Smooth muscle cell (in vitro differentiated cells): ENCODE data around the gene USP6NL. TPM values are rescaled to one million over a fixed set of nuclear protein-coding genes. Genes with fewer than 3 reads are reported as not detected.

Experiments
- DNase-seq: peaks from one replicate; lab custom pipeline; 2025; ENCODE audit not compliant: unreplicated experiment; lab: John Stamatoyannopoulos, UW
- H2AFZ ChIP-seq: fragments of 200-600 bp; sonication (generic); 2 replicates; pipeline ENCODE4 v1.6.0; 2016; ENCODE audit warnings: antibody characterized with exemption, low read depth, mild to moderate bottlenecking
- H3F3A ChIP-seq: fragments of 200-600 bp; sonication (generic); 2 replicates; pipeline ENCODE4 v1.6.0; 2017; ENCODE audit warnings: antibody characterized with exemption, low read depth
- H3K27ac ChIP-seq: fragments of 200-600 bp; sonication (generic); 2 replicates; pipeline ENCODE4 v1.5.1; 2016; ENCODE audit warnings: low read depth, mild to moderate bottlenecking
- H3K27me3 ChIP-seq: fragments of 200-600 bp; sonication (generic); 2 replicates; pipeline ENCODE4 v1.6.1; 2016; ENCODE audit warnings: low read depth, mild to moderate bottlenecking
- H3K36me3 ChIP-seq: fragments of 200-600 bp; sonication (generic); 2 replicates; pipeline ENCODE4 v1.5.1; 2016; ENCODE audit warnings: low read depth
- H3K4me1 ChIP-seq: fragments of 200-600 bp; sonication (generic); 2 replicates; pipeline ENCODE4 v1.5.1; 2016; ENCODE audit warnings: low read depth
- H3K4me2 ChIP-seq: fragments of 200-600 bp; sonication (generic); 2 replicates; pipeline ENCODE4 v1.6.0; 2016; ENCODE audit warnings: mild to moderate bottlenecking
- H3K4me3 ChIP-seq: fragments of 200-600 bp; sonication (generic); 2 replicates; pipeline ENCODE4 v1.5.1; 2016; ENCODE audit warnings: mild to moderate bottlenecking
- H3K79me2 ChIP-seq: fragments of 200-600 bp; sonication (generic); 2 replicates; pipeline ENCODE4 v1.6.0; 2016; ENCODE audit warnings: low read depth, mild to moderate bottlenecking
- H3K9ac ChIP-seq: fragments of 200-600 bp; sonication (generic); 2 replicates; pipeline ENCODE4 v1.6.0; 2016; ENCODE audit warnings: low read depth
- H3K9me3 ChIP-seq: fragments of 200-600 bp; sonication (generic); replicated peaks from 2 replicates; pipeline ENCODE4 v1.5.1; 2016; ENCODE audit warnings: low read depth
- H4K20me1 ChIP-seq: fragments of 200-600 bp; sonication (generic); 2 replicates; pipeline ENCODE4 v1.6.0; 2016; ENCODE audit warnings: low read depth
- WGBS: methylation state at CpG from one replicate; pipeline ENCODE4 v1.1.7; 2016; ENCODE audit warnings: low lambda C conversion rate; 5-methylcytosine and 5-hydroxymethylcytosine counted together
- polyA plus RNA-seq: library from polyadenylated mRNA; unstranded; fragments of >200 nt; fragmentation: Nextera tagmentation; extraction: Ambion mirVana; gene quantifications from 2 replicates; pipeline ENCODE4 v1.2.1, GENCODE V29; 2016
- total RNA-seq: library from RNA; depleted of rRNA; stranded (reverse); fragments of >200 nt; gene quantifications from 2 replicates; pipeline ENCODE4 v1.2.3, GENCODE V29; 2014
- TF ChIP-seq, protein P1 (sequence below): fragments of 200-600 bp; sonication (generic); IDR thresholded peaks from 2 replicates; pipeline ENCODE4 v1.5.1; 2017; ENCODE audit warnings: borderline replicate concordance, mild to moderate bottlenecking, antibody characterized with exemption; ENCODE audit not compliant: insufficient read depth, poor library complexity, severe bottlenecking

The USP6NL gene
- total and polyA plus RNA-seq, 2 experiments from 2014 or later, result 12.0 to 32.8 TPM

DNA sequence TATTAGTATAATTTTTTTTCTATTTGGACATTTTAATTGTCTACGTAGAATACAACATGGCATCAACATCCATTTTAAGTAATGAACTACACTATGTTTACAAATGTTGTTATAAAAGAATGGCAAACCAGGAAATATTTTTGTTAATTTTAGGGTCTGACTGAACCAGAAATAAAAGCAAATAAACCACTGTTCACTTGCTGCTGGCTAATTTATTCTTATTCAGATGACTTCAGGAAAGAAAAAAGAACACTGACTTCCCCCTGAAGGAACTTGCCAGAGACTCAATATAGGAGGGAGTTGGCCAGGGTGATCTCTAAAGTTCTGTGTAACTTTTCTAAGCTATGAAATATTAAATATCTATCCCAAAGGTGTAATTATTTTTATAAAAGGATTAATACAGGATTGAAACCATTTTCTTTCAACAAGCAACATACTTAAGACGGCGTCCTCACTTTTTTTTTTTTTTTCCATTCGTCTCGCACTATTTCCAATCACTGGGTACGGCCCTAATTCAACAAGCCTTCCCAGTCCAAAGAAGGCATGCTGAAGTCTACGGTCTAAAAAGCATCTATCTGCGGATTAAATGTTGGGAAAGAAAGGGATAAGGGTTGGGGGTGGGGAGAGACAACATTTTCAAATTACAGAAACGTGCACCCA lies 1.2 kb downstream of the USP6NL start:
- 9% methylated on average over 9 of the region's 9 CpGs for WGBS
- H3K79me2 ChIP-seq, result peaks cover 52% of the 10 kb centered on the region

DNA sequence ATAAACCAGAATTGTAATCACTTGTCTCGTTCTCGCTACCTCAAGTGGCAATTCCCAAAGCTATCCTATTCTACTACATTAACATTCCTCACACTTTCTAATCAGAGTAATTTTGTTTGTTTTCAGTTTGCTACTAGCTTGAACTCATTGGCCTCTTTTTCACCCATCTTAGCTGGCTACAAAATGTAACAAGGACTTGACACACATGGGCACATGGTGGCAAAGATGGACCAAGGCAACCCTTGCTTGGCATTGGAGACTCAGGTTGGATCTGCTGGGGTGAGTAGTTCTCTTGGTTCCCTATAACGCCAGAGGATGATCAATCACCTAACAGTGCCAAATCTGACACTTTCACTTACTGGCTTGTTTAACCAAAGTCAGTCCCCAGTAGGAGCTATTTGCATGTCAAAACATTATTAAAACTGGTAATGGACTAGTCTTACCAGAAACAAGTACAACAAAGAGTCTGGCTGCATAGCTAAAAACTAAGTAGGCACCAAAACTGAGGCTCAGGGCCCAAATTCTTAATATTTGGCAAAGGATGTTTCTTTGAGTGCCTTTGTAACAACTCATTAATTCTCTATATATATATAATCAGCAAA lies 1.9 kb downstream of the USP6NL start:
- Histone ChIP-seq H4K20me1 (peaks cover 55% of the 10 kb centered on the region), H3K27me3 (no peaks in the 10 kb centered on the region), H3K4me2 (peak overlapping the region; percentile 95), H3K4me1 (peaks cover 19% of the 10 kb centered on the region), H2AFZ (no peak overlapping the region), H3K79me2 (peaks cover 59% of the 10 kb centered on the region), H3K27ac (peak overlapping the region; percentile 68), H3F3A (peaks cover 28% of the 10 kb centered on the region), H3K9me3 (no peaks in the 10 kb centered on the region), H3K4me3 (peak overlapping the region; percentile 89), H3K36me3 (no peaks in the 10 kb centered on the region), H3K9ac (peak overlapping the region; percentile 19)
- TF ChIP-seq, protein P1, sequence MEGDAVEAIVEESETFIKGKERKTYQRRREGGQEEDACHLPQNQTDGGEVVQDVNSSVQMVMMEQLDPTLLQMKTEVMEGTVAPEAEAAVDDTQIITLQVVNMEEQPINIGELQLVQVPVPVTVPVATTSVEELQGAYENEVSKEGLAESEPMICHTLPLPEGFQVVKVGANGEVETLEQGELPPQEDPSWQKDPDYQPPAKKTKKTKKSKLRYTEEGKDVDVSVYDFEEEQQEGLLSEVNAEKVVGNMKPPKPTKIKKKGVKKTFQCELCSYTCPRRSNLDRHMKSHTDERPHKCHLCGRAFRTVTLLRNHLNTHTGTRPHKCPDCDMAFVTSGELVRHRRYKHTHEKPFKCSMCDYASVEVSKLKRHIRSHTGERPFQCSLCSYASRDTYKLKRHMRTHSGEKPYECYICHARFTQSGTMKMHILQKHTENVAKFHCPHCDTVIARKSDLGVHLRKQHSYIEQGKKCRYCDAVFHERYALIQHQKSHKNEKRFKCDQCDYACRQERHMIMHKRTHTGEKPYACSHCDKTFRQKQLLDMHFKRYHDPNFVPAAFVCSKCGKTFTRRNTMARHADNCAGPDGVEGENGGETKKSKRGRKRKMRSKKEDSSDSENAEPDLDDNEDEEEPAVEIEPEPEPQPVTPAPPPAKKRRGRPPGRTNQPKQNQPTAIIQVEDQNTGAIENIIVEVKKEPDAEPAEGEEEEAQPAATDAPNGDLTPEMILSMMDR, result no peak
- DNase-seq, result no peak
- 76% methylated on average over 3 of the region's 3 CpGs for whole genome bisulfite sequencing

More for the DNA sequence above, 1.2 kb downstream of the USP6NL start:
- peaks cover 28% of the 10 kb centered on the region for H3F3A ChIP-seq
- TF ChIP-seq, protein P1, result no peak
- H3K4me1 ChIP-seq, result peaks cover 19% of the 10 kb centered on the region
- H3K27me3 ChIP-seq, result no peaks in the 10 kb centered on the region
- peak overlapping the region; percentile 95 for H3K4me2 ChIP-seq
- peak overlapping the region; percentile 89 for H3K4me3 ChIP-seq
- DNase-seq, result no peak
- H3K9ac ChIP-seq, result peak overlapping the region; percentile 93
- no peaks in the 10 kb centered on the region for H3K36me3 ChIP-seq
- peak overlapping the region; percentile 68 for H3K27ac ChIP-seq
- peaks cover 49% of the 10 kb centered on the region for H4K20me1 ChIP-seq
- no peaks in the 10 kb centered on the region for H3K9me3 ChIP-seq
- peak overlapping the region; percentile 87 for H2AFZ ChIP-seq

DNA sequence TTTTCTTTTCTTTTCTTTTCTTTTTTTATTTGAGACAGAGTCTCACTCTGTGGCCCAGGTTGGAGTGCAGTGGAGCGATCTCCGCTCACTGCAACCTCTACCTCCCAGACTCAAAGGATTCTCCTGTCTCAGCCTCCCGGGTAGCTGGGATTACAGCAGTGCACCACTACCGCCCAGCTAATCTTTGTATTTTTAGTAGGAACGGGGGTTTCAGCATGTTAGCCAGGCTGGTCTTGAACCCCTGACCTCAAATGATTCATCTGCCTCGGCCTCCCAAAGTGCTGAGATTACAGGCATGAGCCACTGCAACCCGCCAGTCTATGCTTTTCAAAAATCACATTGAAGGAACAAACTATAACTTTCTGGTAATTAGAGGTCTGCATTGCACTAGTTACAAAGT lies 2.4 kb downstream of the USP6NL start:
- H3K4me2 ChIP-seq, result peak overlapping the region; percentile 95
- WGBS, result 79% methylated on average over 7 of the region's 7 CpGs

More for the DNA sequence above, 2.4 kb downstream of the USP6NL start:
- TF ChIP-seq, protein P1, result no peak
- no peak overlapping the region for H2AFZ ChIP-seq
- H3K9ac ChIP-seq, result no peak overlapping the region
- H3K4me3 ChIP-seq, result peak overlapping the region; percentile 89
- H3K79me2 ChIP-seq, result peaks cover 64% of the 10 kb centered on the region
- no peaks in the 10 kb centered on the region for H3K27me3 ChIP-seq
- no peaks in the 10 kb centered on the region for H3K36me3 ChIP-seq
- peak overlapping the region; percentile 68 for H3K27ac ChIP-seq
- H3K4me1 ChIP-seq, result peaks cover 21% of the 10 kb centered on the region
- DNase-seq, result no peak
- peaks cover 60% of the 10 kb centered on the region for H4K20me1 ChIP-seq
- H3K9me3 ChIP-seq, result no peaks in the 10 kb centered on the region
- H3F3A ChIP-seq, result peaks cover 28% of the 10 kb centered on the region
